CD8-positive, alpha-beta memory T cell (primary cell): ENCODE measurements around the gene ZNF638. TPM values are rescaled to one million over a fixed set of nuclear protein-coding genes. Genes with fewer than 3 reads are reported as not detected.
A peak's percentile ranks its signal among the peaks of the same experiment; 100 is the strongest.

Experiments used
- CTCF ChIA-PET: fragments of 350-600 bp; sonication (Branson Sonifier 250); formaldehyde crosslinking; loops from one replicate; lab custom pipeline; 2021; ENCODE audit warnings: antibody characterized with exemption; lab: Charles Lee
- POLR2A ChIA-PET: fragments of 350-600 bp; sonication (Branson Sonifier 250); formaldehyde crosslinking; loops from one replicate; lab custom pipeline; 2021; ENCODE audit warnings: antibody characterized with exemption; lab: Charles Lee
- DNase-seq, 5 donors: peaks; one replicate each; pipeline versions ENCODE4 v3.0.0 to v3.0.0-alpha.2; 2020 to 2022; ENCODE audit warnings: mixed read lengths in 1 of 5
- H3K27ac ChIP-seq: one replicate; pipeline ENCODE4 v1.7.0; 2013; ENCODE audit warnings: low read depth, mild to moderate bottlenecking, low read length, moderate library complexity
- H3K27me3 ChIP-seq: 2 replicates; pipeline ENCODE4 v1.7.0; 2013; ENCODE audit warnings: low read length, mild to moderate bottlenecking; ENCODE audit not compliant: insufficient read depth, poor library complexity, severe bottlenecking
- H3K36me3 ChIP-seq: 2 replicates; pipeline ENCODE4 v1.7.0; 2013; ENCODE audit warnings: mild to moderate bottlenecking, low read length, moderate library complexity; ENCODE audit not compliant: insufficient read depth
- H3K4me1 ChIP-seq: 2 replicates; pipeline ENCODE4 v1.7.0; 2013; ENCODE audit warnings: mild to moderate bottlenecking, low read length, moderate library complexity; ENCODE audit not compliant: insufficient read depth
- H3K4me3 ChIP-seq: 2 replicates; pipeline ENCODE4 v1.7.0; 2013; ENCODE audit warnings: mild to moderate bottlenecking, low read length
- H3K9me3 ChIP-seq: 2 replicates; pipeline ENCODE4 v1.7.0; 2013; ENCODE audit warnings: mild to moderate bottlenecking, low read length
- H3K27ac Mint-ChIP-seq, 8 donors: one replicate each; pipeline ENCODE4 v1.8.0; 2020 to 2021; ENCODE audit warnings: mixed read lengths in 8 of 8, mild to moderate bottlenecking in 6 of 8, inconsistent platforms in 3 of 8, moderate library complexity in 3 of 8
- H3K27me3 Mint-ChIP-seq, 2 donors: one replicate each; pipeline ENCODE4 v1.8.0; 2020 to 2021; ENCODE audit warnings: mixed read lengths in 2 of 2, mild to moderate bottlenecking in 1 of 2, moderate library complexity in 1 of 2
- H3K36me3 Mint-ChIP-seq, 3 donors: one replicate each; pipeline ENCODE4 v1.8.0; 2020 to 2021; ENCODE audit warnings: mixed read lengths in 3 of 3, inconsistent platforms in 1 of 3, mild to moderate bottlenecking in 1 of 3
- H3K4me1 Mint-ChIP-seq, 3 donors: one replicate each; pipeline ENCODE4 v1.8.0; 2020 to 2021; ENCODE audit warnings: mixed read lengths in 3 of 3, inconsistent platforms in 1 of 3, mild to moderate bottlenecking in 1 of 3
- H3K4me3 Mint-ChIP-seq, 7 donors: one replicate each; pipeline ENCODE4 v1.8.0; 2020 to 2021; ENCODE audit warnings: mixed read lengths in 7 of 7, mild to moderate bottlenecking in 6 of 7, moderate library complexity in 4 of 7, inconsistent platforms in 2 of 7
- H3K9me3 Mint-ChIP-seq, 5 donors: one replicate each; pipeline ENCODE4 v1.8.0; 2020 to 2022; ENCODE audit warnings: mixed read lengths in 5 of 5, mild to moderate bottlenecking in 3 of 5, moderate library complexity in 2 of 5, inconsistent platforms in 1 of 5
- polyA plus RNA-seq: library from polyadenylated mRNA; unstranded; fragments of 300-500 nt; fragmentation: Illumina TruSeq; gene quantifications from one replicate; pipeline ENCODE4 v1.2.3, GENCODE V29; 2021
- total RNA-seq, 2 experiments: library from RNA; stranded (reverse); gene quantifications; one replicate each; pipeline ENCODE4 v1.2.3, GENCODE V29; 2021

ZNF638 gene
- total and polyA plus RNA-seq, 3 experiments from 2014 or later = 47.8 to 83.4 (median 77.9) TPM

GRCh38 chr2:71467180-71467815, 135.7 kb downstream of the ZNF638 start:
- no peaks in the 10 kb centered on the region for H3K36me3 ChIP-seq
- Mint-ChIP-seq H3K36me3 (no peaks in the 10 kb centered on the region), H3K4me1 (peaks cover 8 to 13% (median 8%) of the 10 kb centered on the region in 3 donors), H3K27me3 (peaks cover 26 to 33% of the 10 kb centered on the region in 2 donors), H3K4me3 (peak overlapping the region; percentile 76 to 91 (median 83)), H3K27ac (peak overlapping the region in 2 of 8 donors; percentile 8 to 24), H3K9me3 (no peaks in the 10 kb centered on the region)
- H3K9me3 ChIP-seq = no peaks in the 10 kb centered on the region
- no peaks in the 10 kb centered on the region for H3K4me1 ChIP-seq
- DNase-seq = no peak
- H3K4me3 ChIP-seq = peak overlapping the region; percentile 54
- no peak overlapping the region for H3K27ac ChIP-seq
- H3K27me3 ChIP-seq = peaks cover 19% of the 10 kb centered on the region
- POLR2A ChIA-PET = no interaction called here
- CTCF ChIA-PET = interaction anchor here (1.1 to 1.4 kb wide), 3 partner anchors 17 to 168 kb away, joined by 4 to 5 read pairs (median 4); no protein-coding TSS in a partner anchor

- POLR2A ChIA-PET = no interaction called here
- H3K4me1 ChIP-seq = no peaks in the 10 kb centered on the region
- peaks cover 23 to 33% of the 10 kb centered on the region in 2 donors for H3K27me3 Mint-ChIP-seq
Observed at GRCh38 chr2:71468279-71469015, 136.9 kb downstream of the ZNF638 start.

GRCh38 chr2:71469403-71470398, 138.1 kb downstream of the ZNF638 start:
- H3K4me3 Mint-ChIP-seq = no peak overlapping the region
- no peak overlapping the region for H3K27ac Mint-ChIP-seq
- Histone ChIP-seq H3K9me3 (no peaks in the 10 kb centered on the region), H3K36me3 (no peaks in the 10 kb centered on the region), H3K4me1 (no peaks in the 10 kb centered on the region), H3K27ac (no peak overlapping the region), H3K27me3 (peaks cover 19% of the 10 kb centered on the region), H3K4me3 (no peak overlapping the region)
- H3K9me3 Mint-ChIP-seq = no peaks in the 10 kb centered on the region
- H3K27me3 Mint-ChIP-seq = peaks cover 26 to 33% of the 10 kb centered on the region in 2 donors
- DNase-seq = no peak
- ChIA-PET CTCF (interaction anchor here (1.5 kb wide), 1 partner anchor 15 kb away, joined by 3 read pairs; no protein-coding TSS in a partner anchor), POLR2A (no interaction called here)
- no peaks in the 10 kb centered on the region for H3K36me3 Mint-ChIP-seq
- H3K4me1 Mint-ChIP-seq = peaks cover 8 to 13% (median 8%) of the 10 kb centered on the region in 3 donors

More at GRCh38 chr2:71468279-71469015, 136.9 kb downstream of the ZNF638 start:
- peaks cover 19% of the 10 kb centered on the region for H3K27me3 ChIP-seq
- Mint-ChIP-seq H3K36me3 (no peaks in the 10 kb centered on the region), H3K4me1 (peaks cover 8 to 13% (median 8%) of the 10 kb centered on the region in 3 donors), H3K9me3 (no peaks in the 10 kb centered on the region), H3K4me3 (peak overlapping the region in 3 of 7 donors; percentile 11 to 50 (median 39)), H3K27ac (no peak overlapping the region)
- H3K36me3 ChIP-seq = no peaks in the 10 kb centered on the region
- CTCF ChIA-PET = interaction anchor here (1.4 kb wide), 1 partner anchor 169 kb away, joined by 4 read pairs; no protein-coding TSS in a partner anchor
- DNase-seq = no peak
- no peaks in the 10 kb centered on the region for H3K9me3 ChIP-seq
- no peak overlapping the region for H3K4me3 ChIP-seq
- H3K27ac ChIP-seq = no peak overlapping the region

GRCh38 chr2:71471276-71471675, 139.7 kb downstream of the ZNF638 start:
- H3K27me3 Mint-ChIP-seq = peaks cover 26 to 36% of the 10 kb centered on the region in 2 donors
- Histone ChIP-seq H3K36me3 (no peaks in the 10 kb centered on the region), H3K4me1 (no peaks in the 10 kb centered on the region), H3K27me3 (peaks cover 16% of the 10 kb centered on the region), H3K9me3 (no peaks in the 10 kb centered on the region), H3K4me3 (no peak overlapping the region), H3K27ac (no peak overlapping the region)
- no peak for DNase-seq
- no peaks in the 10 kb centered on the region for H3K9me3 Mint-ChIP-seq
- ChIA-PET POLR2A (no interaction called here), CTCF (interaction anchor here (1.5 kb wide), 1 partner anchor 16 kb away, joined by 3 read pairs; no protein-coding TSS in a partner anchor)
- H3K27ac Mint-ChIP-seq = no peak overlapping the region
- H3K4me1 Mint-ChIP-seq = peaks cover 8 to 13% (median 8%) of the 10 kb centered on the region in 3 donors
- H3K4me3 Mint-ChIP-seq = no peak overlapping the region
- no peaks in the 10 kb centered on the region for H3K36me3 Mint-ChIP-seq

GRCh38 chr2:71472019-71472418, 140.4 kb downstream of the ZNF638 start:
- H3K36me3 Mint-ChIP-seq = no peaks in the 10 kb centered on the region
- no peak overlapping the region for H3K4me3 Mint-ChIP-seq
- H3K27me3 Mint-ChIP-seq = peaks cover 24 to 32% of the 10 kb centered on the region in 2 donors
- no peaks in the 10 kb centered on the region for H3K4me1 ChIP-seq
- no peaks in the 10 kb centered on the region for H3K9me3 Mint-ChIP-seq
- H3K27me3 ChIP-seq = peaks cover 16% of the 10 kb centered on the region
- DNase-seq = no peak
- H3K27ac Mint-ChIP-seq = no peak overlapping the region
- POLR2A ChIA-PET = no interaction called here
- no peak overlapping the region for H3K4me3 ChIP-seq
- CTCF ChIA-PET = no interaction called here
- H3K4me1 Mint-ChIP-seq = peaks cover 5 to 9% (median 6%) of the 10 kb centered on the region in 3 donors
- H3K9me3 ChIP-seq = no peaks in the 10 kb centered on the region
- no peaks in the 10 kb centered on the region for H3K36me3 ChIP-seq
- no peak overlapping the region for H3K27ac ChIP-seq

- H3K4me3 Mint-ChIP-seq = no peak overlapping the region
- H3K27ac Mint-ChIP-seq = peak overlapping the region in 1 of 8 donors; percentile 80
- no peaks in the 10 kb centered on the region for H3K4me1 Mint-ChIP-seq
- H3K9me3 ChIP-seq = no peaks in the 10 kb centered on the region
- H3K27ac ChIP-seq = no peak overlapping the region
- ChIA-PET POLR2A (no interaction called here), CTCF (interaction anchor here (0.6 kb wide), 1 partner anchor 329 kb away, joined by 3 read pairs; no protein-coding TSS in a partner anchor)
- H3K36me3 Mint-ChIP-seq = no peaks in the 10 kb centered on the region
- no peak for DNase-seq
- H3K27me3 ChIP-seq = peaks cover 8% of the 10 kb centered on the region
- H3K27me3 Mint-ChIP-seq = peaks cover 15 to 18% of the 10 kb centered on the region in 2 donors
- no peaks in the 10 kb centered on the region for H3K4me1 ChIP-seq
- H3K4me3 ChIP-seq = no peak overlapping the region
- H3K9me3 Mint-ChIP-seq = no peaks in the 10 kb centered on the region
- no peaks in the 10 kb centered on the region for H3K36me3 ChIP-seq
Observed at GRCh38 chr2:71473346-71474031, 141.9 kb downstream of the ZNF638 start.

- no peak overlapping the region for H3K27ac ChIP-seq
- DNase-seq = no peak
- H3K36me3 ChIP-seq = no peaks in the 10 kb centered on the region
- POLR2A ChIA-PET = no interaction called here
- no peaks in the 10 kb centered on the region for H3K4me1 Mint-ChIP-seq
- H3K4me3 ChIP-seq = no peak overlapping the region
- H3K36me3 Mint-ChIP-seq = no peaks in the 10 kb centered on the region
- peaks cover 10 to 11% of the 10 kb centered on the region in 2 donors for H3K27me3 Mint-ChIP-seq
- peaks cover 2% of the 10 kb centered on the region for H3K27me3 ChIP-seq
- no peaks in the 10 kb centered on the region for H3K9me3 ChIP-seq
- H3K9me3 Mint-ChIP-seq = no peaks in the 10 kb centered on the region
- no peak overlapping the region for H3K4me3 Mint-ChIP-seq
- no peak overlapping the region for H3K27ac Mint-ChIP-seq
- CTCF ChIA-PET = interaction anchor here (0.6 kb wide), 1 partner anchor 329 kb away, joined by 3 read pairs; no protein-coding TSS in a partner anchor
- no peaks in the 10 kb centered on the region for H3K4me1 ChIP-seq
Observed at GRCh38 chr2:71474116-71474743, 142.6 kb downstream of the ZNF638 start.
